NB4 (cell line): ENCODE data around the gene CD52.

Source experiments
- POLR2A ChIP-seq: IDR thresholded peaks from 2 replicates; pipeline ENCODE4 v1.6.1; 2011; ENCODE audit warnings: mild to moderate bottlenecking; ENCODE audit not compliant: insufficient read length; ENCODE audit errors: extremely low read depth
- TF ChIP-seq, protein P1 (sequence below): IDR thresholded peaks from one replicate; pipeline ENCODE4 v1.5.1; 2012; ENCODE audit warnings: low read depth, low read length

DNA sequence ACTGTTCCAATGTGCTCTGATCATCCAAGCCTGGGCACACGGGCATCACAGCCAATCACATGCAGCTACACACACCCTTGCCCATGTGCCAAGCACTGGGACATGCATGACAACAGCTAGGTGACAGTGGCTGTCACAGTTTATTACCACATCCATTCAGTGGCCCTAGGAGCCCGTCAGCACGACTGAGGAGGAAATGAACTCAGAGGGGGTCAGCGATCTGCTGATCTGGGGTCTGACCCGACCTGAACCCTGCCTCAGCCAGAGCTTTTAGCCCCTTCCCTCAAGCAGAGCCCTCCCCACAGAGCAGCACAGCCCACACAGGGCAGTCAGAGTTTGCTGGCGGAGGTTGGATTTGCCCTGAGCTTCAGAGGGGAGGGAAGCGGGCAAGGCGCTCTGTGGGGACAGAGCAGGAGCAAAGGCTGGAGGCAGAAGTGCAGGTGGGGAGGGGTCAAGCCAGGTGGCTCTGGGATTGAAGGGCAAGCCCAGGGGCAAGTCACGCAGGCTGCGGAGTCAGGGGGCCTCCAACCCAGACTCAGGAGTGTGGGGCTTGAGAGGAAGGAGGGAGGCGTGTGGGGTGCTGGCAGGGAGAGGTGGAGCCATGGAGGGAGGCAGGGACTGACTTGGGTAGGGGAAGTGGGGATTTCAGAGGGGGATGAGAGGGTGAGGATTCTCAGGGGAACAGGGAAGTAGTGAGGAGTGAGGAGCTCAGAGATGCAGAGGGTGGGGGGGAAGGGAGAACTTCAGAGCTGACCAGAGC, 27.5 kb upstream of the CD52 start:
- TF ChIP-seq, protein P1, sequence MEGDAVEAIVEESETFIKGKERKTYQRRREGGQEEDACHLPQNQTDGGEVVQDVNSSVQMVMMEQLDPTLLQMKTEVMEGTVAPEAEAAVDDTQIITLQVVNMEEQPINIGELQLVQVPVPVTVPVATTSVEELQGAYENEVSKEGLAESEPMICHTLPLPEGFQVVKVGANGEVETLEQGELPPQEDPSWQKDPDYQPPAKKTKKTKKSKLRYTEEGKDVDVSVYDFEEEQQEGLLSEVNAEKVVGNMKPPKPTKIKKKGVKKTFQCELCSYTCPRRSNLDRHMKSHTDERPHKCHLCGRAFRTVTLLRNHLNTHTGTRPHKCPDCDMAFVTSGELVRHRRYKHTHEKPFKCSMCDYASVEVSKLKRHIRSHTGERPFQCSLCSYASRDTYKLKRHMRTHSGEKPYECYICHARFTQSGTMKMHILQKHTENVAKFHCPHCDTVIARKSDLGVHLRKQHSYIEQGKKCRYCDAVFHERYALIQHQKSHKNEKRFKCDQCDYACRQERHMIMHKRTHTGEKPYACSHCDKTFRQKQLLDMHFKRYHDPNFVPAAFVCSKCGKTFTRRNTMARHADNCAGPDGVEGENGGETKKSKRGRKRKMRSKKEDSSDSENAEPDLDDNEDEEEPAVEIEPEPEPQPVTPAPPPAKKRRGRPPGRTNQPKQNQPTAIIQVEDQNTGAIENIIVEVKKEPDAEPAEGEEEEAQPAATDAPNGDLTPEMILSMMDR: no peak
- TF ChIP-seq POLR2A: no peak
